AG10803 (cell line): ENCODE results near the gene IL22RA2.

ENCODE experiments used
- DNase-seq: peaks from one replicate; pipeline ENCODE4 v3.0.0; 2010; ENCODE audit warnings: low read depth
- H3K4me3 ChIP-seq: 2 replicates; pipeline ENCODE4 v1.5.1; 2011; ENCODE audit warnings: mild to moderate bottlenecking, low read length, control low read depth
- TF ChIP-seq, protein P1 (sequence below): conservative IDR thresholded peaks from 2 replicates; pipeline ENCODE4 v1.5.1; 2011; ENCODE audit warnings: mild to moderate bottlenecking, low read length, control low read depth, inconsistent platforms

The IL22RA2 gene

DNA sequence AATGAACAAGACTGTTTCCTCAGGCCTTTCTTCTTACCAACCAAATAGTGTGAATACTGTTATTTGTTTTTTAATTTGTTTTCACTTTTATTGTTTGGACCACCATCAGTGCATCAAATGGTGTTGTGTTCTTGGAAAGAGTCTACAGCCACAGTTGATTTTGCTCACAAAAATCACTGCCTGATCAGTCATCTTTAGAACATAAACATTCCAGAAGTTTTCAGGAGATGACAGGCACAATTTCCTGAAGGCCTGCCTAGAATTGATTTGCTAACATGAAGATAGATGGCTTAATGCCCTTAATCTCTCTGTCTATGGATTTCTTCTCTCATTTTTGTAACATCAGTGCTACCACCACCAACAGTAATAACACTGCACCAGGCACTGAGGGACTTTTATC is 13.5 kb downstream of the IL22RA2 start:
- DNase-seq, result no peak
- TF ChIP-seq, protein P1, sequence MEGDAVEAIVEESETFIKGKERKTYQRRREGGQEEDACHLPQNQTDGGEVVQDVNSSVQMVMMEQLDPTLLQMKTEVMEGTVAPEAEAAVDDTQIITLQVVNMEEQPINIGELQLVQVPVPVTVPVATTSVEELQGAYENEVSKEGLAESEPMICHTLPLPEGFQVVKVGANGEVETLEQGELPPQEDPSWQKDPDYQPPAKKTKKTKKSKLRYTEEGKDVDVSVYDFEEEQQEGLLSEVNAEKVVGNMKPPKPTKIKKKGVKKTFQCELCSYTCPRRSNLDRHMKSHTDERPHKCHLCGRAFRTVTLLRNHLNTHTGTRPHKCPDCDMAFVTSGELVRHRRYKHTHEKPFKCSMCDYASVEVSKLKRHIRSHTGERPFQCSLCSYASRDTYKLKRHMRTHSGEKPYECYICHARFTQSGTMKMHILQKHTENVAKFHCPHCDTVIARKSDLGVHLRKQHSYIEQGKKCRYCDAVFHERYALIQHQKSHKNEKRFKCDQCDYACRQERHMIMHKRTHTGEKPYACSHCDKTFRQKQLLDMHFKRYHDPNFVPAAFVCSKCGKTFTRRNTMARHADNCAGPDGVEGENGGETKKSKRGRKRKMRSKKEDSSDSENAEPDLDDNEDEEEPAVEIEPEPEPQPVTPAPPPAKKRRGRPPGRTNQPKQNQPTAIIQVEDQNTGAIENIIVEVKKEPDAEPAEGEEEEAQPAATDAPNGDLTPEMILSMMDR, result no peak

DNA sequence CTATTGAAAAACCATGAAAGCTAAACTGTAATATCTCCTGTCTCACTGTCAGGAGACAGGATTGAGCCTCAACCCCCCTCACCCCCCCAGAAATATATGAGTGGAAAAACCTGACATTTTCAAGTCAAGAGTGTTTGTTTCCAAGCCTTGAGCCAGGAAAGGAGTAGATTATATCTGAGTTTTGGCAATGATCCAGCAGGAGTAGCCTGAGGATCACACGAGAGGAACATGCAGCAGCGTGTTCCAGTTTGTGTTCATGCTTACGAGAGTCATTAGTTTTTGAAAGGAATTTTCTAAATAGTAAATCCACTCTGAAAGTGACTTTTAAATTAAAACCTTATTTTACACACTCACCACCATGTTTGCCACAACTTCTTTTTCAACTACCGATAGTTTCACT is 15.8 kb downstream of the IL22RA2 start:
- TF ChIP-seq, protein P1, result no peak
- no peak overlapping the region for H3K4me3 ChIP-seq
- no peak for DNase-seq

More for the DNA sequence above, 13.5 kb downstream of the IL22RA2 start:
- H3K4me3 ChIP-seq, result no peak overlapping the region

DNA sequence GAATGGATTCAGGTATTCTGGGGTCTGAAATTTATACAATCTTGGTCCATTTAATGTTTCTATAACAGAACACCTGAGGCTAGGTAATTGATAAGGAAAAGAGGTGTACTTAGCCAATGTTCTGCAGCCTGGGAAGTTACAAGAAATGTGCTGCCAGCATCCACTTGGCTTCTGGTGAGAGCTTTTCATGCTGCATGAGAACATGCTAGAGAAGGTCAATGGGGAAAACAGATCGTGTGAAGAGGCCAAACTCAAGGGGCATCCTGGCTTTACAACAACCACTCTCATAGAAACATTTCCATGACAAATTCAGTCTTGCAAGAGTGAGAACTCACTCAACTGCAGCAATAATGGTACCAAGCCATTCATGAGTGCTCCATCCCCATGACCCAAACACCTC is 16.8 kb downstream of the IL22RA2 start:
- DNase-seq, result no peak
- TF ChIP-seq, protein P1, result no peak
- no peak overlapping the region for H3K4me3 ChIP-seq

DNA sequence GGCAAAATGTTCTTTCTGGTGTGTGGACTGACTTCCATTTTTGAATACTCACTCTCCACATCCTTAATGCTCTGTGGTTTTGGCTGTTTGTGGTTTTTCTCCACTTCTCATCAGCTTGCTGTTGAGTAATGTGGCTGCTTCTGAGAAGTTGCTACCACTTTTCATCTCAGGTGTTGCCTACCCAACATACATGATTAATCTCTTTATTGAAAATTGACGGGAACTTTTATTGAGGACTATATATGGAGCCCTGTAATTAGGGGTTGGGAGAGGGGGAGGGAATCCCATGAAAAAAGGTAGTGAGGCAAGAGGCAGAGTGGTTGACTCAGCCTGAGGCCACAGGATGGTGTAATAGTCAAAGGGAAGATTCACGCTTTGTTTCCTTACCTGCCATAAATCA is 17.6 kb downstream of the IL22RA2 start:
- TF ChIP-seq, protein P1, result no peak
- H3K4me3 ChIP-seq, result no peak overlapping the region
- peak; percentile 44 for DNase-seq

DNA sequence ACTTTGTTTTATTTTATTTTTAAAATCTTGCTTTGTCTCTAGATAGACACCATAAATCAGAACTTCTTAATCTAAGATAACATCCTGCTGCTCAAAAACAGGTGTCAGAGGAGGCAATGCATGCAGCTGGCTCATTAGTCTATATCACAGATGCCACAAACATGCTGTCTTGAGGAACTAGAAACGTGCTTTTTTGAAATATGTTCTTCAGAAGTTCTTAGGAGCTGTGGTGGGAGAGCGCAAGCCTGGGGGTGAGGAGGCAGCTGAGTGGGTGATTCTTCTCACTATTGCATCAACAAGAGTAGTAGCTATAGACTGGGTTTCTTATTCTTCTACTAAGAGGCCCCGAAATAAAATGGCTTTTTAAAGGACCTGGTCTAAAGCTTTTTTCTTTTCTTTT is 23.4 kb downstream of the IL22RA2 start:
- TF ChIP-seq, protein P1, result no peak
- no peak for DNase-seq
- H3K4me3 ChIP-seq, result no peak overlapping the region

DNA sequence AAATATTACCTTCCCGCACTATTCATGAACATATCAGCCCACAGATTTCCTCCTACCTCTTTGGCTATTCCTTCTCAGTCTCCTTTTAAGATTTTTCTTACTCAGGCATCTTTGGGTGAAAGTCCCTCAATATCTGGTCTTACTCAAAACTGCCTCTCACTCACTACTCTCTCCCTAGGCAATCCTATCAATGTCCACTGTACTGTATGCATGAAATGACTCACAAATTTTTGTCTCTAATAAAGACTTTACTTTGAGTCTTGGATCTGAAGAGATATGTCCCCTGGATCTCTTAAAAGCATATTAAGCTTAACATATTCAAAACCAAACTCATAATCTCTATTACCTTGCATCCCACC is 24.4 kb downstream of the IL22RA2 start:
- no peak for DNase-seq
- TF ChIP-seq, protein P1, result no peak
- H3K4me3 ChIP-seq, result no peak overlapping the region

DNA sequence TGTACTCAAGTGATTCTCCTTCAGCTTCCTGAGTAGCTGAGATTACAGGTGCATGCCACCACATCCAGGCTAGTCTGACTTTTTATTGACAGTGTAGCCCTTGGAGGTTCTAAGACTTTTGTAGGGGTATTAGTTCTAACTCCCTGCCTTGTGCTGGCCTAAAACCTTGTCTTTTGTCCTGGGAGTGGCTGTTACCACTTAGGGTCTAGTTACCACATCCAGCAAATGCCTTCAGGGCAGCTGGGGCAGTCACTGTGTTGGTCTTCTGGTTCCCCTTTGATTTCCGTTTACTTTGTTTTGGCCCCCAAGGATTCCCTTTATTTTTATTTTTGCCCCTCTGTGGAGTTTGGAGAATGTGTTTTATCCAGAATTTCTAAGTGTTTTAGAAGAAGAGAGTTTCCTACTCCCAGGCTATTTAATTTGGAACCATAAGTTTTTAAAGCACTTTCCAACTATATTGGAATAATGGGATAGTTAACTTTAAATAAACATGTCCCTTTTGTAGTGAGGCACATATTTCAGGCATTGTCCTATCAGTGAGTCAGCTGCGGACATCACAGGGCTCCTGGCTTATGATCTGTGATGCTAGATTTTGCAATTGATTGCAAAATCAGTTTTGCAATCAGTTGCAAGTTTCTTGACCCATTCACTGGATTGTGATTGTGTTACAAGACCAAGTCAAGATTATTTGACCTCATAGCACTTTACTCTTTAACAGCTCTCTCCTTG is 25.0 kb downstream of the IL22RA2 start:
- no peak overlapping the region for H3K4me3 ChIP-seq
- DNase-seq, result peak; percentile 52
- TF ChIP-seq, protein P1, result no peak
